Mucosa of descending colon (tissue), 3 donors: ENCODE measurements around the gene TADA1. TPM values are rescaled to one million over a fixed set of nuclear protein-coding genes. Genes with fewer than 3 reads are reported as not detected.
A peak's percentile ranks its signal among the peaks of the same experiment; 100 is the strongest.

Experiments
- ATAC-seq: fragments of 200-7000 bp; cut with Tn5 transposase; one replicate; pipeline ENCODE4 v1.9.1; 2020; ENCODE audit warnings: mild to moderate bottlenecking, moderate library complexity
- DNase-seq, 3 donors: peaks; one replicate each; pipeline ENCODE4 v3.0.0-alpha.2; 2020
- H3K36me3 ChIP-seq: fragments of 200-600 bp; one replicate; pipeline ENCODE4 v1.8.0; 2021; ENCODE audit warnings: low read depth, mild to moderate bottlenecking
- H3K4me1 ChIP-seq: fragments of 200-600 bp; one replicate; pipeline ENCODE4 v1.8.0; 2021; ENCODE audit warnings: low read depth, mild to moderate bottlenecking
- H3K4me3 ChIP-seq: fragments of 200-600 bp; one replicate; pipeline ENCODE4 v1.8.0; 2021; ENCODE audit warnings: mild to moderate bottlenecking
- H3K9me3 ChIP-seq: fragments of 200-600 bp; one replicate; pipeline ENCODE4 v1.8.0; 2021; ENCODE audit warnings: mild to moderate bottlenecking
- intact Hi-C, 2 donors: fragments of 100-400 bp; cut with DNase I in 1 of 2; cut with micrococcal nuclease in 1 of 2; formaldehyde crosslinking; loops; one replicate each; pipeline versions ENCODE4 v1.11.0 to v1.11.1; 2022; cut with DNase I, micrococcal nuclease
- total RNA-seq, 3 donors: library from RNA; stranded (reverse); fragmentation: NEBNext Ultra II Directional in 2 of 3; extraction: Animal tissue kit (Norgen Biotek cat#: 25700) in 2 of 3; gene quantifications; one replicate each; pipeline versions ENCODE4 v1.2.1 to v1.2.4, GENCODE V29; 2021 to 2023
- TF ChIP-seq, protein P1 (sequence below): fragments of 200-600 bp; IDR thresholded peaks from one replicate; pipeline ENCODE4 v1.8.0; 2022; ENCODE audit warnings: antibody characterized with exemption, mild to moderate bottlenecking
- donor health status: DM: no; HTN: no; CAD: no; lungs with moderate emphysema.
- donor health status: DM: no; HTN: no; CAD: no.
- donor health status: DM: no; HTN: yes; CAD: no.

The TADA1 gene
- total RNA-seq, 3 donors from 2014 or later = 9.5 to 12.4 (median 10.1) TPM

- Histone ChIP-seq H3K9me3 (no peaks in the 10 kb centered on the region), H3K4me1 (no peaks in the 10 kb centered on the region), H3K4me3 (no peak overlapping the region), H3K36me3 (peaks cover 8% of the 10 kb centered on the region)
- no peak for DNase-seq
- intact Hi-C loops = no loop called here
- ATAC-seq = no peak
- TF ChIP-seq, protein P1, sequence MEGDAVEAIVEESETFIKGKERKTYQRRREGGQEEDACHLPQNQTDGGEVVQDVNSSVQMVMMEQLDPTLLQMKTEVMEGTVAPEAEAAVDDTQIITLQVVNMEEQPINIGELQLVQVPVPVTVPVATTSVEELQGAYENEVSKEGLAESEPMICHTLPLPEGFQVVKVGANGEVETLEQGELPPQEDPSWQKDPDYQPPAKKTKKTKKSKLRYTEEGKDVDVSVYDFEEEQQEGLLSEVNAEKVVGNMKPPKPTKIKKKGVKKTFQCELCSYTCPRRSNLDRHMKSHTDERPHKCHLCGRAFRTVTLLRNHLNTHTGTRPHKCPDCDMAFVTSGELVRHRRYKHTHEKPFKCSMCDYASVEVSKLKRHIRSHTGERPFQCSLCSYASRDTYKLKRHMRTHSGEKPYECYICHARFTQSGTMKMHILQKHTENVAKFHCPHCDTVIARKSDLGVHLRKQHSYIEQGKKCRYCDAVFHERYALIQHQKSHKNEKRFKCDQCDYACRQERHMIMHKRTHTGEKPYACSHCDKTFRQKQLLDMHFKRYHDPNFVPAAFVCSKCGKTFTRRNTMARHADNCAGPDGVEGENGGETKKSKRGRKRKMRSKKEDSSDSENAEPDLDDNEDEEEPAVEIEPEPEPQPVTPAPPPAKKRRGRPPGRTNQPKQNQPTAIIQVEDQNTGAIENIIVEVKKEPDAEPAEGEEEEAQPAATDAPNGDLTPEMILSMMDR = no peak
Observed at GRCh38 chr1:166852918-166853317, 23.1 kb downstream of the TADA1 start.

DNA sequence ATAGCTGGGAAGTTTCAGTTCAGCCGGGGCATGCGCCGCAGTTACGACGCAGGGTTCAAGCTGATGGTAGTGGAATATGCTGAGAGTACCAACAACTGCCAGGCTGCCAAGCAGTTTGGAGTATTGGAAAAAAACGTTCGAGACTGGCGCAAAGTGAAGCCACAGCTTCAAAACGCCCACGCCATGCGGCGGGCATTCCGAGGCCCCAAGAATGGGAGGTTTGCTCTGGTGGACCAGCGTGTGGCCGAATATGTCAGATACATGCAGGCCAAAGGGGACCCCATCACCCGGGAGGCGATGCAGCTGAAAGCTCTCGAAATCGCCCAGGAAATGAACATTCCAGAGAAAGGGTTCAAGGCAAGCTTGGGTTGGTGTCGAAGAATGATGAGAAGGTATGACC is 26.9 kb downstream of the TADA1 start:
- intact Hi-C loops = no loop called here
- TF ChIP-seq, protein P1 = no peak
- H3K4me1 ChIP-seq = peaks cover 2% of the 10 kb centered on the region
- DNase-seq (no peak), ATAC-seq (no peak)
- no peak overlapping the region for H3K4me3 ChIP-seq
- H3K36me3 ChIP-seq = peaks cover 8% of the 10 kb centered on the region
- no peaks in the 10 kb centered on the region for H3K9me3 ChIP-seq

DNA sequence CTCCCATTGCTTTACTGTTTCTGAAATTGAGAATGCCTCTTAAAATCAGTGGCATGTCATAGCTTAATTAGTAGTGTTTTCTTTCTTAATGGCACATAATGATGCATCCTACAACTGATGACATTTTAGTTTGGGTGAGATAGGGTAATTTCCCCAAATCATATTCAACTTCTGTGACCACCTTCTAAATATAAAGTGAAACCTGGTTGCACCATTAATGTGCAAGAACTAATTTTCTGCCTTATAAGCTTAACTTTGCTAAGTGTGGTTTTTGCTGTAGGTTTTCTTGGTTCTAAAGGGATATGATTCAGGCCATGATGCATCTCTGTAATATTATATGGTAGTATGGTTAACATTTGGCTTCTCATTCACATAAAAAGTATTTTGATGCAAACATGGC is 27.9 kb downstream of the TADA1 start:
- intact Hi-C loops = no loop called here
- no peak for ATAC-seq
- Histone ChIP-seq H3K4me3 (no peak overlapping the region), H3K4me1 (peaks cover 11% of the 10 kb centered on the region), H3K36me3 (peaks cover 8% of the 10 kb centered on the region), H3K9me3 (no peaks in the 10 kb centered on the region)
- no peak for DNase-seq
- TF ChIP-seq, protein P1 = no peak

- no peak overlapping the region for H3K4me3 ChIP-seq
- no peak for DNase-seq
- intact Hi-C loops = no loop called here
- peaks cover 32% of the 10 kb centered on the region for H3K4me1 ChIP-seq
- TF ChIP-seq, protein P1 = no peak
- no peak for ATAC-seq
- no peaks in the 10 kb centered on the region for H3K9me3 ChIP-seq
- H3K36me3 ChIP-seq = peaks cover 5% of the 10 kb centered on the region
Observed at GRCh38 chr1:166844791-166845190, 31.3 kb downstream of the TADA1 start.

DNA sequence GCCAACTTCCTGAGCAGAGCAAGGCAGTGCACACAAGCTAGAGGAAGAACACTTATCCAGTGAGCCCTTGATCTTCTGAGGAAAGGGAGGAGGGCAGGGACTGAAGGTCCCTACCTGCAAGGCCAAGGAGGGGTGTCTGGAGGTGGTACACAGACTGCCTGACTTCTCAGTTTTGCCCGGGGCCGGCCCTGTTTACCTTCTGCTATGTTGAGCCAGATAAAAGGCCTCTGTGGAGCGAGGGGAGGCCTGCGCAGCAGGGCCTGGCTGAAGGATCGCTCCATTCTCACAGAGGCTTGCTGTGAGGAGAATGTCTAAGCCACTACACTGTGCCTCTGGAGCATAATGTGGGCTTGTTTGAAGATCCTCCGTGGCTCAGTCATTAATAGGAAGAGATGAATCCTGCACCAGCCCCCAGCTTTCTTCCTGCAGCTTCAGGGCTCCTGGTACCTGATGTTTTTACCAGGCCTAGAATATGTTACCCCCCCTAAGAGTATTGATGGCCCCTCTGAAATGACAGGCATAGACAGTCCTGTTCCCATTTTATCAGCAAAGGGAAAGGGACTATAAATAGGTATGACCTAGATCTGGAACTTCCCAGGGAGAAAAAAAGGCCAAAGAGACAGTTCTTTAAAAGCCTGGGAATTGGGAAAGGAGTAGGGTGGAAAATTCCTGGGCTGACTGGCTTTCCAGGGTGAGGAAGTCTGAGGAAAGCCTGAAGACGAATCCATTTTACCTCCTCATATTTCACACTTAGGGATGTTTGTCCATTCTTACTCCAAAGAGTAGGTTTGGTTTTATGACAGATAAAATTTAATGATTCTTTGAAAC is 32.1 kb downstream of the TADA1 start:
- TF ChIP-seq, protein P1 = no peak
- Histone ChIP-seq H3K9me3 (no peaks in the 10 kb centered on the region), H3K4me1 (peaks cover 32% of the 10 kb centered on the region), H3K4me3 (no peak overlapping the region), H3K36me3 (peaks cover 5% of the 10 kb centered on the region)
- no peak for DNase-seq
- ATAC-seq = peak; percentile 2
- intact Hi-C loops = no loop called here
